HG02588 (cell line): ENCODE results near the gene C5orf63.
"Not testable (repeated sequence)": the region's sequence is repeated elsewhere in the genome, so short reads cannot be mapped to it uniquely, and the experiment has no call there.

ENCODE experiments used
- ATAC-seq: cut with Tn5 transposase; IDR thresholded peaks from one replicate; pipeline ENCODE4 v1.9.1; 2021; ENCODE audit warnings: mild to moderate bottlenecking, moderate library complexity; ENCODE audit not compliant: unreplicated experiment

The C5orf63 gene

DNA sequence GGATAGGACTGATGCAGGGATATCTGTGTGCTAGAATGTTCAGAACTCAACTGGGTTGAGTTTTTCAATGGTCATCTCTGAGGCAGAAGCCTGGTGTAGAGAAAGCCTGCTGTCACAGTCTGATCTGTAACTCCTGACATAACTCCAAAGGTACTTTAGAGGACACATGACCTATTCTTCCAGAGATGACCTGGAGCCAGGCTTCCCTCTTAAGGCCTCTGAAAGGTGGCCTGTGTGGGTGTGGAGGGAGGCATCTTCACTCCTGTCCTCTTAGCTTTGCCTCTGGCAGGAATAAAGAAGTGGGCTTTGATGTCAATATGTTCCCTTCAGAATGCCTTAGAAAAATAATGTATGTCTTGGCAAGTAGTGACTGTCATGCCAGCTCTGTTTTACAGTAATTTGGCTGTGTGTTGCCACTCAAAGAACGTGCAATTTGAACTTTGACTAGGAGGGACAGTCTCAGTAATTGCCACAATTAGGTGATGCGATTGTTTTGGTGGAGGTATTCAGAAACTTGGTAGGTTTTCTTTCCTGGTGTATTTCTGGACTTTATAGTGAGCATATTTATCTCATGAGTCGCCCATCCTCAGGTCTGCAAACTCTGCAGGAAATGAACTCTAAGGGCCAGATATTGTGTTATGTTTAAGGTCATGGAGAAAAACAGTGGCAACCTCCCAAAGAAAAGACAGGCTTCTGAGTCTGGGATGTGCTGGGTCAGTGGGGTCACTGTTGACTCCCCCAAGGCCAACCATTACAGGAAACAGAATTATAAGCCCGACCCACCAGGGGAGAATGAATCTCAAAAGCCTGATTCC lies 3.2 kb upstream of the C5orf63 start:
- no peak for ATAC-seq

DNA sequence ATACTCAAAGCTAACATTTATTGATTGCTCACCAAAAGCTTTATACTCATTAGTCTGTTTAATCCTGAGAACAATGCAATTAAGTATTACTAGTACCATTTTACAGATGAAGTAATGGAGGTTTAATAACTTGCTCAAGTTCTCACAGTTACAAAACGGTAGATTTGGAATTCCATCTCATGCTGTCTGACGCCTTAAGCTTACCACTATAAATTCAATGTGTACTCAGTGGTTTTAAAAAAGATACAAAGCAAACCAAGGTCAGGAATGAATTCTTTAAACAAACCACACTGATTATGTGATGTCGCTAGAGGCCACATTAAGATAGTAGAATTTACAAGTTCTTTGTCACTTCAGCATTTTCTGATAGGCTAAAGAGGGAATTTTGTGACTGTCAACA lies 1.2 kb upstream of the C5orf63 start:
- no peak for ATAC-seq

DNA sequence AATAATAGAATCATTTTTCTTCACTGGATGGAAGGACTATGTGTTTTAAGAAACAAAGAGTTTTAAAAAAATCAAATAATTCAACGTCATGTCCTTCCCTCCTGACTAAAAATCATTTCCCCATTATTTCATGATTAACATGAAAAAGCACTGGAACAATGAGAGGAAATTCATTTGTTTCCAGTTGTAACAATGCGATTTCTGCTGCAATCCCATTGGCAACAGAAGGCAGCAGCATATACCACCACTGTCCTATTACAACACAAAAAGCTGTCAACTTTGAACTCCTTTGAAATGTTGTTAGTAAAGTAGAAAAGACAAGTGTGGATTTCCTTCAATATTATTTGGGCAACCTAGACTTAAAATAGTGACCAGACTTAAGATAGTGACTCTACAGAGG lies 3.1 kb downstream of the C5orf63 start:
- ATAC-seq = no peak

- no peak for ATAC-seq
Measured at GRCh38 chr5:127068493-127069214, 4.6 kb downstream of the C5orf63 start.

DNA sequence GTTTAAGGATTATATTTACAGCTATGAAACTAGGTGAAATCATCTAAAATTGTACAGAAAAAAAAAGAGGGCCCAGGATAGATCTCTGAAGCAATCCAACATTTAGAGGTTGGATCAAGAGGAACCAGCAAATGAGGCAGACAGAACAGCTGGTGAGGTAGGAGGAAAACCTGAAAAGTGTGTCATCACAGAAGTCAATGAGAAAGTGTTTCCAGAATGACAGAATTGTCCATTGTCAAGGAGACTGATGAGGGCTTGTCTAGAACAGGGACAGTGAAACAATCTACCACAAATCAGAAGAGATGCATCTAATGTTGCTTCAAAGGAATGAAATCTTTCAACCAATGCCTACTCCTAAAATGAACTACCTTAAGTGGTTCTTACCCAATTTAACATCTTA lies 6.6 kb downstream of the C5orf63 start:
- no peak for ATAC-seq

GRCh38 chr5:127064253-127064840 lies 9.0 kb downstream of the C5orf63 start:
- ATAC-seq = no peak

DNA sequence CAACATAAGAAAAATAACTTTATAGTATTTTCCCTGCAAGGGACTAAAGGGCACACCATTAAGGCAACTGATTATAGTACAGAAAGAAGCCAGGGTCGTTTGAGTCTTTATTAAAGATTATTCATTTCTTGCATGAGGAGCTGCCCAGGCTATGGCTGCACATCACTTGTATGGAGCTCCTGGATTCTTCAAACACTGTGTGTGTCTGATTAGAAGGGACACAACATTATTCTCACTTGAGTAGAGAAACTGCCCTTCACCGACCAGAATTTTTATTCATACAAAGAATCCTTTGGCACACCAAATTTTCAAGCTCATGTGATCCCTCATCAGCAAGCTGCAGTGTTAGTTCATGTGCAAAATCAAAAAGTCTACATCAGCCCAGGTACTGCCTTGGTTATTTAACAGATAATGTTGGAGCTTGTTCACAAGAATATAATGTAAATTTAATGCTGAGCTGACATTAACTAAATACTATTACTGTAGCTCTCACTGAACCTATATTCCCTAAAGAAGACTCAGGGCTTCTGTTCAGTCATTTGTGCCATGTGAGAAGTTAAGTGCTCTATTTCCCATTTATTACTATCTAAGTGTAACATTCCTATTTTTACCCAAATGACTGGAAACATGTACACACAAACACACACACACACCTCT lies 9.9 kb downstream of the C5orf63 start:
- no peak for ATAC-seq

GRCh38 chr5:127061956-127062355 lies 11.3 kb downstream of the C5orf63 start:
- no peak for ATAC-seq

- no peak for ATAC-seq
Measured at GRCh38 chr5:127061537-127061936, 11.8 kb downstream of the C5orf63 start.

- ATAC-seq = no peak
Measured at GRCh38 chr5:127060470-127060985, 12.8 kb downstream of the C5orf63 start.

DNA sequence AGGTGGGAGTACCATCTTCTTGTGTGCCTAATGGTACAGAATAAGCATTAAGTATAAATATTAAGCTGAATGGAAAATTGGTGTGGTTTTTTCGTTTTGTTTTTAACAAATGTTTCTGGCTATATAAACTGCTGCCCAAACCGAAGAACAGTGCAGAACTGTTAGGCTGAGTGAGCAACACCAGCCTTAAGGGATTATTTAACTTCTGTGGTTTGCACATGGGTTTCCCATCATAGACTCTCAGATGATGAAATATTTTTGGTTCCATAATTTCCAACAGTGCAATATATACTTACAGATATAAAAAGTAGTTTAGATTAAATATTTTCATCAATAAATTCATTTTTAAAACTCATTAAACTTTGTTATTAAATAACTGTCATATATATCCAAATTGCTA lies 16.4 kb downstream of the C5orf63 start:
- no peak for ATAC-seq

- no peak for ATAC-seq
Measured at GRCh38 chr5:127055880-127056653, 17.2 kb downstream of the C5orf63 start.

- not testable (repeated sequence) for ATAC-seq
Measured at GRCh38 chr5:127053551-127053950, 19.8 kb downstream of the C5orf63 start.

DNA sequence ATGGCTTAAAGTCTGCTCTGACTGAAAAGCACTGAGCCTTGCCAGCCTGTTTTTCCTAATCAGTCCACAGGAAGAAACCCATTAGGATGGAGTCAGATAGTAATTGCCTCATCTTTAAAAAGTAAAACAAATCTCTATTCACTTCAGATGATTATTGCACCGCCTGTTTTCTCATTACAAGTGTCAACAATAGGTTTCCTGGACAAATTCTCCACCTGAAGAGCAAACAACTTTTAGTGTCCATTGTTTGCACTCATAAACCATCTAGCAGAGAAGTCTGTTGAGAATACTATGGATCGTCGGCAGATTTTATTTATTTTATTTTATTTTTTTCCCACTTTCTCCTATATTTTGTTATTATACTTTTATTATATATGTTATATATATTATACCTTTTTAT lies 20.3 kb downstream of the C5orf63 start:
- no peak for ATAC-seq

DNA sequence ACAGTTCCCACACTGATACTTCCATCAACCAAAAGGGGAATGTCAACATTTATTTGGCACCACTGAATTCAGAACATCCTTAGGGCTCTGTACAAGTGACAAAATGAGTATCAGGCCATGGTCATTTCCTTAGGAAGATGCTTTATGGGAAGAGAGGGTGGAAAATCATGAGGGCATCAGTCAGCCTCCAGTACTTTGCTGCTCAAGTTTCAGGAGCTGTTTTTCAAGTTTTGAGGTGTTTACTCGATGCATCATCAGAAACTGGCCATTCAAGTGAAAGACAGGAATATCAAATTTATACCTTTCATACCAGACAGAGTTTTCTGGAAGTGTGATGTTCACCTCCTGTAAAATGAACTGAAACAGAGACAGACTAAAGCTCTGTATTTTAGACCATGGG lies 21.7 kb downstream of the C5orf63 start:
- no peak for ATAC-seq

DNA sequence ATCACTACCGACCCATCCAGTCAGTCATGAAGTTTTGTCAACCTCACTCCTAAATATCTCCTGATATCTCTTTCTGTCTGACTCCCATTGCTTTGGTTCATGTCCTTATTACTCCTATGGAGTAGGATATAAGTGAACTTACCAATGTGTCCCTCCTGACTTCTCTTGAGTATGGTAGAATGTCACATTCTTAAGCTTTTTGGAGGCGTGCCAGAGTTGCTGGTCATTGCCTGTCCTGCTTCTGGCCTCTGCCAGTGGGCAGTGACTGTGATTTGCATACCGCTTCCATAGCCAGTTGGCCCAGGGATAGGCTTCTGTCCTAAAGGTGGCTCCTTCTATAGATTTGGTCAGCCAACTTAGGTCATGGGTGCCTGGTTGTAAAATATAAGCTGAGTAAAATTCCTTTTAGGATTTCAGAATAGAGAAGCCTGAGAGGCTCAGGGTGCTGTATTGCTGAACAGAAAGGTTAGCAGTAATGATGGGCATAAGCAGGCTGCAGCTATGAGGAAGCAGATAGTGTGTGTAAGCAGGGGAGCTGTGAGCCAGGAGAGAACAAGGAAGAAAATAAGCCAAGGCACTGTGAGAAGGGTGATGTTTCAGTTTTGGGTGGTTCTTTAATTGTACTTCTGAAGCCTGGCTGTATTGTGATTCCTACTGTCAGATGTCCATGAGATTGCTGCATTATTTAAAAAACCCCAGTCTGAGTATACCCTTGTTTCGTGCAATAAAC lies 26.8 kb downstream of the C5orf63 start:
- no peak for ATAC-seq

GRCh38 chr5:127042593-127042992 lies 30.7 kb downstream of the C5orf63 start:
- no peak for ATAC-seq

DNA sequence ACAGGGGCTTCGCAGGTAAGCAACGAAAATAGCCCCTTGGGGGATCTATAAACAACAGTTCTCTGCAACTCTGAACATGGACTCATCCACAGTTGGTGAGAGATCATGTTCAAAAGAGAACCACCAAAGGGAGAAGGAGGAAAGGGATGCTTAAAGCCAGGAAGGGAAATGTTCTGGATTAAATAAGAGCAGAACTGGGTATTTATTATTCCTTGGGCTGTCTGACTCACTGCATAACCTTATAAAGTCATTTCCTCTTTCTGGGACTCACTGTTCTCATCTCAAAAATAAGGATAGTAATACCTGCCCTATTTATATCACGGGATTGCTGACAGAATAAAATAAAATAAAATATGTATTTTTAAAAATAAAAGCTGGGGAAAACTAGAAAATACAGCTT lies 31.7 kb downstream of the C5orf63 start:
- ATAC-seq = no peak

- ATAC-seq = no peak
Measured at GRCh38 chr5:127040796-127041520, 32.3 kb downstream of the C5orf63 start.
